ENCODE results near the gene EIPR1. TPM values are rescaled to one million over a fixed set of nuclear protein-coding genes. Genes with fewer than 3 reads are reported as not detected.

Gene EIPR1
- polyA plus RNA-seq, 1 donor (not counting 4 experiments of a cell fraction or from before 2014, with no cell fraction given), result 44.3 TPM

GRCh38 chr2:3262437-3263388 is 114.9 kb downstream of the EIPR1 start:
- DNase-seq (ENCODE audit: low read depth, low spot score), result no peak
- no peak for FAIRE-seq

GRCh38 chr2:3261511-3261910 is 116.1 kb downstream of the EIPR1 start:
- FAIRE-seq, result no peak
- TF ChIP-seq CTCF (optimal IDR thresholded peaks at IDR 0.05 in 1 of 3, IDR thresholded peaks at IDR 0.05 in 1 of 3, conservative IDR thresholded peaks at IDR 0.05 in 1 of 3; ENCODE audit: extremely low read depth in 1 of 3, insufficient read depth in 2 of 3, low read length in 3 of 3) (no peak), EZH2 (IDR thresholded peaks at IDR 0.05; ENCODE audit: low read length) (no peak)
- Histone ChIP-seq H3K27ac (ENCODE audit: control insufficient read depth, insufficient read depth, low read length) (no peak overlapping the region), H3K9me3 (ENCODE audit: control insufficient read depth, low read depth, low read length) (no peaks in the 10 kb centered on the region), H2AFZ (ENCODE audit: control insufficient read depth, low read length) (no peak overlapping the region), H3K79me2 (ENCODE audit: control insufficient read depth, insufficient read depth, low read length) (no peaks in the 10 kb centered on the region), H3K4me3 (ENCODE audit: control insufficient read depth in 2 of 3, extremely low read depth in 1 of 3, insufficient read depth in 2 of 3, low read depth in 1 of 3, low read length in 3 of 3) (no peak overlapping the region), H3K4me2 (ENCODE audit: control insufficient read depth, extremely low read depth, insufficient read depth, low read depth, low read length) (no peak overlapping the region), H3K36me3 (ENCODE audit: control insufficient read depth in 2 of 2, extremely low read depth in 1 of 2, insufficient read depth in 2 of 2, low read length in 2 of 2) (peaks cover 0 to 10% of the 10 kb centered on the region in 2 experiments), H3K9me1 (ENCODE audit: control insufficient read depth, extremely low read depth, insufficient read depth, low read length) (no peaks in the 10 kb centered on the region), H3K9ac (ENCODE audit: control insufficient read depth, extremely low read depth, insufficient read depth, low read length) (no peak overlapping the region), H4K20me1 (ENCODE audit: control insufficient read depth, extremely low read depth, insufficient read depth, low read length) (no peaks in the 10 kb centered on the region), H3K4me1 (ENCODE audit: control insufficient read depth, extremely low read depth, insufficient read depth, low read length) (no peaks in the 10 kb centered on the region), H3K27me3 (ENCODE audit: control insufficient read depth, extremely low read depth, insufficient read depth, low read length) (no peaks in the 10 kb centered on the region)
- DNase-seq (ENCODE audit: low read depth, low spot score), result no peak
- dilution Hi-C loops (cut with MboI; ENCODE audit: extremely low pct_ligation_motif_present, low sequenced_read_pairs), result no loop called here

More at GRCh38 chr2:3262437-3263388, 114.9 kb downstream of the EIPR1 start:
- H3K27me3 ChIP-seq (ENCODE audit: control insufficient read depth, extremely low read depth, insufficient read depth, low read length), result no peaks in the 10 kb centered on the region
- no peak overlapping the region for H3K4me3 ChIP-seq (ENCODE audit: control insufficient read depth in 2 of 3, extremely low read depth in 1 of 3, insufficient read depth in 2 of 3, low read depth in 1 of 3, low read length in 3 of 3)
- H3K9me3 ChIP-seq (ENCODE audit: control insufficient read depth, low read depth, low read length), result no peaks in the 10 kb centered on the region
- no peak for TF ChIP-seq EZH2 (IDR thresholded peaks at IDR 0.05; ENCODE audit: low read length)
- TF ChIP-seq CTCF (optimal IDR thresholded peaks at IDR 0.05 in 1 of 3, IDR thresholded peaks at IDR 0.05 in 1 of 3, conservative IDR thresholded peaks at IDR 0.05 in 1 of 3; ENCODE audit: extremely low read depth in 1 of 3, insufficient read depth in 2 of 3, low read length in 3 of 3), result no peak
- H3K36me3 ChIP-seq (ENCODE audit: control insufficient read depth in 2 of 2, extremely low read depth in 1 of 2, insufficient read depth in 2 of 2, low read length in 2 of 2), result peaks cover 0 to 6% of the 10 kb centered on the region in 2 experiments
- no peak overlapping the region for H3K4me2 ChIP-seq (ENCODE audit: control insufficient read depth, extremely low read depth, insufficient read depth, low read depth, low read length)
- no peak overlapping the region for H3K27ac ChIP-seq (ENCODE audit: control insufficient read depth, insufficient read depth, low read length)
- H4K20me1 ChIP-seq (ENCODE audit: control insufficient read depth, extremely low read depth, insufficient read depth, low read length), result no peaks in the 10 kb centered on the region
- H3K9me1 ChIP-seq (ENCODE audit: control insufficient read depth, extremely low read depth, insufficient read depth, low read length), result no peaks in the 10 kb centered on the region
- no peaks in the 10 kb centered on the region for H3K79me2 ChIP-seq (ENCODE audit: control insufficient read depth, insufficient read depth, low read length)
- H3K4me1 ChIP-seq (ENCODE audit: control insufficient read depth, extremely low read depth, insufficient read depth, low read length), result peaks cover 8% of the 10 kb centered on the region
- no peak overlapping the region for H3K9ac ChIP-seq (ENCODE audit: control insufficient read depth, extremely low read depth, insufficient read depth, low read length)
- dilution Hi-C loops (cut with MboI; ENCODE audit: extremely low pct_ligation_motif_present, low sequenced_read_pairs), result no loop called here
- H2AFZ ChIP-seq (ENCODE audit: control insufficient read depth, low read length), result no peak overlapping the region
